Esophagus muscularis mucosa (tissue), 4 donors: ENCODE results near the gene KIFAP3.

Source experiments
- CTCF ChIP-seq, 3 experiments: fragments of 200-600 bp in 2 of 3; fragments of 450-650 bp in 1 of 3; sonication (generic) in 2 of 3; IDR thresholded peaks; one replicate each; pipeline ENCODE4 v1.5.1; 2017 to 2019; ENCODE audit warnings: antibody characterized with exemption in 3 of 3, mild to moderate bottlenecking in 2 of 3, moderate library complexity in 1 of 3
- EP300 ChIP-seq: sonication (generic); formaldehyde crosslinking; IDR thresholded peaks from one replicate; pipeline ENCODE4 v1.6.1; 2017; ENCODE audit warnings: antibody characterized with exemption
- POLR2A ChIP-seq: fragments of 450-650 bp; IDR thresholded peaks from one replicate; pipeline ENCODE4 v1.6.1; 2017; ENCODE audit warnings: antibody characterized with exemption, moderate library complexity, mild to moderate bottlenecking, low read depth
- POLR2AphosphoS5 ChIP-seq, 2 donors: sonication (generic); formaldehyde crosslinking; IDR thresholded peaks; one replicate each; pipeline ENCODE4 v1.6.1; 2017; ENCODE audit warnings: antibody characterized with exemption in 2 of 2

- no peak for TF ChIP-seq CTCF (IDR thresholded peaks at IDR 0.05)
- no peak for TF ChIP-seq POLR2A
- TF ChIP-seq EP300, result no peak
- peak in 1 of 2 donors; percentile 54 for TF ChIP-seq POLR2AphosphoS5 (IDR thresholded peaks at IDR 0.05)
Observed at GRCh38 chr1:169892927-169893644, 181.4 kb downstream of the KIFAP3 start.
